Measurements from ENCODE around the gene ZNF398.
A peak's percentile ranks its signal among the peaks of the same experiment; 100 is the strongest.

ZNF398 gene

GRCh38 chr7:149196151-149196704 is 49.0 kb downstream of the ZNF398 start:
- DNase-seq (ENCODE audit: low read depth in 2 of 2): peak in 1 of 2 donors; percentile 15
- peak overlapping the region; percentile 73 to 88 for H3K4me3 ChIP-seq (replicated peaks in 1 of 2; ENCODE audit: low read depth in 2 of 2, low read length in 2 of 2)
- TF ChIP-seq CTCF (IDR thresholded peaks at IDR 0.05; ENCODE audit: low read depth, low read length): no peak

DNA sequence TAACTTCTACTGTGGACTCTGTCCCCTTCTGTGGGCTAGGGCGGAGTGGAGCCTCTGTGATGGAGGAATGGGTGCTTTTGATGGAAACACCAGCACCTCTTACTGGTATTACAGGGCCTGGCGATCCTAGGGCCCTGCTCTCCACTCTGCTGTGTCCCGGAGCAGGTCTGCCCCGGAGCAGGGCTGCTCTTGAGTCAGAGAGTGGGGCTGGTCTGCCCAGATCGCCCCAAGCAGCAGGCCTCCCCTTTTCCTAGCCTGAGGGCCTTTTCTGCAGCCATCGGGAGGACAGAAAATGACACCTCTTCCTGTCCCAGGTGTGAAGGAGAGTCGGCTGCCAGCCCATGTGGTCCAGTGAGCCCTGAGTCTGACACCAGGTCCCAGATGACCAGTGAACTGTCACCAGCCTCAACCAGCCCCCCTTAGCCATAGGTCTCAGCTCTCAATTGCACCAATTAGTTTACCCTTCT is 49.5 kb downstream of the ZNF398 start:
- peak; percentile 18 to 31 for DNase-seq (ENCODE audit: low read depth in 2 of 2)
- peak overlapping the region; percentile 73 to 88 for H3K4me3 ChIP-seq (replicated peaks in 1 of 2; ENCODE audit: low read depth in 2 of 2, low read length in 2 of 2)
- no peak for TF ChIP-seq CTCF (IDR thresholded peaks at IDR 0.05; ENCODE audit: low read depth, low read length)

GRCh38 chr7:149197675-149198074 is 50.4 kb downstream of the ZNF398 start:
- no peak for TF ChIP-seq CTCF (IDR thresholded peaks at IDR 0.05; ENCODE audit: low read depth, low read length)
- DNase-seq (ENCODE audit: low read depth in 2 of 2): no peak
- H3K4me3 ChIP-seq (replicated peaks in 1 of 2; ENCODE audit: low read depth in 2 of 2, low read length in 2 of 2): no peak overlapping the region

- H3K4me3 ChIP-seq (replicated peaks in 1 of 2; ENCODE audit: low read depth in 2 of 2, low read length in 2 of 2): no peak overlapping the region
- DNase-seq (ENCODE audit: low read depth in 2 of 2): no peak
- TF ChIP-seq CTCF (IDR thresholded peaks at IDR 0.05; ENCODE audit: low read depth, low read length): no peak
Measured at GRCh38 chr7:149198161-149198816, 51.0 kb downstream of the ZNF398 start.

- H3K4me3 ChIP-seq (replicated peaks in 1 of 2; ENCODE audit: low read depth in 2 of 2, low read length in 2 of 2): no peak overlapping the region
- DNase-seq (ENCODE audit: low read depth in 2 of 2): peak in 1 of 2 donors; percentile 60
- TF ChIP-seq CTCF (IDR thresholded peaks at IDR 0.05; ENCODE audit: low read depth, low read length): no peak
Measured at GRCh38 chr7:149199234-149199995, 52.2 kb downstream of the ZNF398 start.

DNA sequence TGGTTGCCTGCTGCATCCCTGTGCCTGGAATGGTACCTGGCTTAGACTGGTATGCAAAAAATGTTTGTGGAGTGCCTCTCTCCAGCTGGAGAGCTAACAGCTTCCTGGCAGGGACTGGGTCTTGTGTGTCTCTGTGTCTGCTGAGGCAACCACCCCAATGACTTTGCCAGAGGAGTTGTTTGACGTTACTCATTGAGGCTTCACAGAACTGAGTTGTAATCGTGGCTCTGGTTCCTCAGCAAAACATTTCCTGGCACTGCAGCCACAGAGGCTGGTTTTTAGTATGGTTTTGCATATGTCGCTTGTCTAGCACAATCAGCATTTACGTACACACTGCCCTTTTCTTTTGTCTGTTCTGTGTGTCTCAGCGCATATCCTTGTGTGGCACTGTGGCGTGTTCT is 55.6 kb downstream of the ZNF398 start:
- H3K4me3 ChIP-seq (replicated peaks in 1 of 2; ENCODE audit: low read depth in 2 of 2, low read length in 2 of 2): no peak overlapping the region
- peak in 1 of 2 donors; percentile 27 for DNase-seq (ENCODE audit: low read depth in 2 of 2)
- TF ChIP-seq CTCF (IDR thresholded peaks at IDR 0.05; ENCODE audit: low read depth, low read length): no peak

All from cardiac fibroblast (primary cell).